NCI-H2171 (cell line): Measurements from ENCODE around the gene MEF2D.
A peak's percentile ranks its signal among the peaks of the same experiment; 100 is the strongest.

Source experiments
- DNase-seq: peaks from one replicate; lab custom pipeline; 2025; lab: John Stamatoyannopoulos, UW

The MEF2D gene

GRCh38 chr1:156500793-156501506, 375 bp upstream of the MEF2D start:
- peak; percentile 95 for DNase-seq

GRCh38 chr1:156499842-156500542, 583 bp downstream of the MEF2D start:
- DNase-seq = peak; percentile 72

- DNase-seq = no peak
Measured at GRCh38 chr1:156499194-156499841, 1.3 kb downstream of the MEF2D start.

- DNase-seq = no peak
Measured at GRCh38 chr1:156498432-156499193, 2.0 kb downstream of the MEF2D start.

- no peak for DNase-seq
Measured at GRCh38 chr1:156497743-156498431, 2.7 kb downstream of the MEF2D start.

GRCh38 chr1:156497078-156497742, 3.4 kb downstream of the MEF2D start:
- DNase-seq = no peak

GRCh38 chr1:156496211-156496761, 4.3 kb downstream of the MEF2D start:
- no peak for DNase-seq

- DNase-seq = no peak
Measured at GRCh38 chr1:156495401-156496140, 5.0 kb downstream of the MEF2D start.

GRCh38 chr1:156494309-156494895, 6.2 kb downstream of the MEF2D start:
- no peak for DNase-seq

GRCh38 chr1:156493742-156494141, 6.8 kb downstream of the MEF2D start:
- DNase-seq = no peak

GRCh38 chr1:156493154-156493631, 7.4 kb downstream of the MEF2D start:
- DNase-seq = peak; percentile 49

- no peak for DNase-seq
Measured at GRCh38 chr1:156492591-156493080, 7.9 kb downstream of the MEF2D start.

- DNase-seq = no peak
Measured at GRCh38 chr1:156492013-156492590, 8.5 kb downstream of the MEF2D start.

- no peak for DNase-seq
Measured at GRCh38 chr1:156491151-156491949, 9.2 kb downstream of the MEF2D start.

GRCh38 chr1:156490401-156491032, 10.1 kb downstream of the MEF2D start:
- DNase-seq = no peak

GRCh38 chr1:156489935-156490293, 10.7 kb downstream of the MEF2D start:
- no peak for DNase-seq

GRCh38 chr1:156489166-156489934, 11.2 kb downstream of the MEF2D start:
- peak; percentile 93 for DNase-seq
